Common myeloid progenitor, CD34-positive (primary cell): ENCODE results near the gene PCYOX1L.

Source experiments
- CTCF ChIA-PET: fragments of 350-600 bp; sonication (Branson Sonifier 250); formaldehyde crosslinking; loops from one replicate; lab custom pipeline; 2021; ENCODE audit warnings: antibody characterized with exemption; lab: Charles Lee
- POLR2A ChIA-PET: fragments of 350-600 bp; sonication (Branson Sonifier 250); formaldehyde crosslinking; loops from one replicate; lab custom pipeline; 2021; ENCODE audit warnings: antibody characterized with exemption; lab: Charles Lee
- DNase-seq, 3 donors: peaks; one replicate each; pipeline versions ENCODE4 v3.0.0 to v3.0.0-alpha.2; 2013
- H3K27ac ChIP-seq, 2 experiments: 1 replicate in 1 of 2; 2 replicates in 1 of 2; pipeline ENCODE4 v1.7.0; 2013; ENCODE audit warnings: inconsistent platforms in 2 of 2, low read length in 2 of 2, mild to moderate bottlenecking in 2 of 2, low read depth in 1 of 2, moderate library complexity in 1 of 2; ENCODE audit not compliant: severe bottlenecking in 2 of 2, insufficient read depth in 1 of 2, poor library complexity in 1 of 2
- H3K27me3 ChIP-seq, 5 experiments: replicated peaks in 2 of 5; 1 replicate in 3 of 5; 2 replicates in 2 of 5; pipeline versions ENCODE4 v1.6.1 to v1.7.0; 2013; ENCODE audit warnings: low read length in 4 of 5, mild to moderate bottlenecking in 2 of 5, moderate library complexity in 2 of 5, inconsistent platforms in 1 of 5; ENCODE audit not compliant: insufficient read depth in 5 of 5, control insufficient read depth in 4 of 5
- H3K36me3 ChIP-seq, 4 experiments: 1 replicate in 2 of 4; 2 replicates in 2 of 4; pipeline versions ENCODE4 v1.6.1 to v1.7.0; 2013; ENCODE audit warnings: low read length in 3 of 4, control low read depth in 1 of 4, mild to moderate bottlenecking in 1 of 4; ENCODE audit not compliant: control insufficient read depth in 4 of 4, insufficient read depth in 4 of 4
- H3K4me1 ChIP-seq, 4 experiments: 1 replicate in 3 of 4; 2 replicates in 1 of 4; pipeline versions ENCODE4 v1.6.1 to v1.7.1; 2013; ENCODE audit warnings: low read length in 3 of 4, mild to moderate bottlenecking in 3 of 4, control low read depth in 1 of 4, inconsistent platforms in 1 of 4, moderate library complexity in 1 of 4; ENCODE audit not compliant: control insufficient read depth in 4 of 4, insufficient read depth in 4 of 4; ENCODE audit errors: control extremely low read depth in 1 of 4
- H3K4me3 ChIP-seq, 7 experiments: 1 replicate in 4 of 7; 2 replicates in 3 of 7; pipeline versions ENCODE4 v1.5.1 to v1.7.0; 2013; ENCODE audit warnings: mild to moderate bottlenecking in 7 of 7, low read length in 6 of 7, moderate library complexity in 6 of 7, inconsistent platforms in 2 of 7, low read depth in 2 of 7, control low read depth in 1 of 7; ENCODE audit not compliant: insufficient read depth in 4 of 7, control insufficient read depth in 1 of 7; ENCODE audit errors: extremely low read depth in 1 of 7
- H3K9me3 ChIP-seq, 5 experiments: 1 replicate in 4 of 5; 2 replicates in 1 of 5; pipeline versions ENCODE4 v1.6.1 to v1.7.1; 2013; ENCODE audit warnings: low read length in 4 of 5, mild to moderate bottlenecking in 2 of 5, inconsistent platforms in 1 of 5, low read depth in 1 of 5, moderate library complexity in 1 of 5; ENCODE audit not compliant: control insufficient read depth in 4 of 5, insufficient read depth in 2 of 5; ENCODE audit errors: control extremely low read depth in 1 of 5
- WGBS: methylation state at CpG from one replicate; pipeline ENCODE4 v1.1.5; 2013; ENCODE audit not compliant: insufficient coverage; 5-methylcytosine and 5-hydroxymethylcytosine counted together

PCYOX1L gene

GRCh38 chr5:149374801-149375200 lies 17.0 kb downstream of the PCYOX1L start:
- ChIA-PET CTCF (interaction anchor here (1.1 to 22.5 kb wide), 8 partner anchors 7 to 145 kb away, joined by 3 to 209 read pairs (median 6); partner anchors contain the start of genes IL17B and PCYOX1L), POLR2A (interaction anchor here (0.6 kb wide), 1 partner anchor 349 kb away, joined by 4 read pairs; no protein-coding TSS in a partner anchor)
- Histone ChIP-seq H3K27ac (no peak overlapping the region), H3K9me3 (no peaks in the 10 kb centered on the region), H3K27me3 (no peaks in the 10 kb centered on the region), H3K4me1 (no peaks in the 10 kb centered on the region), H3K36me3 (no peaks in the 10 kb centered on the region), H3K4me3 (no peak overlapping the region)
- 100% methylated on average over 2 of the region's 3 CpGs for WGBS
- no peak for DNase-seq

- Histone ChIP-seq H3K27me3 (no peaks in the 10 kb centered on the region), H3K27ac (no peak overlapping the region), H3K36me3 (no peaks in the 10 kb centered on the region), H3K4me3 (no peak overlapping the region), H3K9me3 (no peaks in the 10 kb centered on the region), H3K4me1 (no peaks in the 10 kb centered on the region)
- DNase-seq: no peak
- ChIA-PET CTCF (interaction anchor here (0.6 to 22.5 kb wide), 10 partner anchors 6 to 144 kb away, joined by 3 to 209 read pairs (median 5); partner anchors contain the start of genes IL17B and PCYOX1L), POLR2A (interaction anchor here (0.6 kb wide), 1 partner anchor 348 kb away, joined by 4 read pairs; no protein-coding TSS in a partner anchor)
- WGBS: 100% methylated on average over 3 of the region's 6 CpGs
Measured at GRCh38 chr5:149375434-149375833, 17.6 kb downstream of the PCYOX1L start.

GRCh38 chr5:149376104-149376503 lies 18.3 kb downstream of the PCYOX1L start:
- Histone ChIP-seq H3K27me3 (no peaks in the 10 kb centered on the region), H3K4me1 (no peaks in the 10 kb centered on the region), H3K27ac (no peak overlapping the region), H3K36me3 (no peaks in the 10 kb centered on the region), H3K9me3 (no peaks in the 10 kb centered on the region), H3K4me3 (no peak overlapping the region)
- CTCF ChIA-PET: interaction anchor here (0.6 to 22.5 kb wide), 15 partner anchors 6 to 186 kb away, joined by 3 to 209 read pairs (median 4); partner anchors contain the start of genes IL17B and PCYOX1L
- POLR2A ChIA-PET: no interaction called here
- 98% methylated on average over 12 of the region's 12 CpGs for WGBS
- DNase-seq: no peak

- DNase-seq: no peak
- Histone ChIP-seq H3K4me1 (no peaks in the 10 kb centered on the region), H3K36me3 (no peaks in the 10 kb centered on the region), H3K27ac (no peak overlapping the region), H3K4me3 (no peak overlapping the region), H3K27me3 (no peaks in the 10 kb centered on the region), H3K9me3 (no peaks in the 10 kb centered on the region)
- ChIA-PET CTCF (interaction anchor here (0.6 to 22.5 kb wide), 13 partner anchors 5 to 194 kb away, joined by 3 to 209 read pairs (median 5); partner anchors contain the start of genes IL17B and PCYOX1L), POLR2A (no interaction called here)
- 100% methylated on average over 6 of the region's 7 CpGs for WGBS
Measured at GRCh38 chr5:149376711-149377447, 19.0 kb downstream of the PCYOX1L start.

GRCh38 chr5:149378241-149378820 lies 20.5 kb downstream of the PCYOX1L start:
- Histone ChIP-seq H3K4me3 (no peak overlapping the region), H3K36me3 (no peaks in the 10 kb centered on the region), H3K9me3 (no peaks in the 10 kb centered on the region), H3K4me1 (no peaks in the 10 kb centered on the region), H3K27ac (no peak overlapping the region), H3K27me3 (no peaks in the 10 kb centered on the region)
- WGBS: 96% methylated on average over 4 of the region's 5 CpGs
- CTCF ChIA-PET: interaction anchor here (1.8 to 14.2 kb wide), 5 partner anchors 12 to 62 kb away, joined by 4 to 209 read pairs (median 10); partner anchors contain the start of gene PCYOX1L
- POLR2A ChIA-PET: no interaction called here
- DNase-seq: no peak

- no peaks in the 10 kb centered on the region for H3K4me1 ChIP-seq
- POLR2A ChIA-PET: no interaction called here
- CTCF ChIA-PET: interaction anchor here (0.9 to 14.2 kb wide), 12 partner anchors 10 to 243 kb away, joined by 3 to 209 read pairs (median 4); partner anchors contain the start of genes CSNK1A1 and PCYOX1L
- no peak within 1 kb of the TSS for H3K27ac ChIP-seq
- 96% methylated on average over 19 of the region's 22 CpGs for WGBS
- H3K36me3 ChIP-seq: no peaks in the 10 kb centered on the region
- H3K9me3 ChIP-seq: no peaks in the 10 kb centered on the region
- no peak for DNase-seq
- no peaks in the 10 kb centered on the region for H3K27me3 ChIP-seq
- no peak within 1 kb of the TSS for H3K4me3 ChIP-seq
Measured at GRCh38 chr5:149379177-149379761, 21.4 kb downstream of the PCYOX1L start, which contains the start of gene IL17B. TSS of gene IL17B (minus strand) at chr5:149379292. CDS start at chr5:149379225, 67 bp downstream.
